ENCODE measurements around the gene HMGCS1. TPM values are rescaled to one million over a fixed set of nuclear protein-coding genes. Genes with fewer than 3 reads are reported as not detected.

Gene HMGCS1
- 1,000 to 10,000 TPM in 1 of 9 donors, 100 to 1,000 TPM in 1, 10 to 100 TPM in 7; 16.2 to 1,105 (median 40.8) TPM for total RNA-seq
- 1,000 to 10,000 TPM in 1 of 3 donors, 10 to 100 TPM in 2; 15.4 to 1,290 (median 24.5) TPM for polyA plus RNA-seq
- long read RNA-seq, donor 1, transcript HMGCS1-204 (3 exons, 708 nt), result minor isoform, 18 of 915 reads
- long read RNA-seq, donor 1, transcript HMGCS1-203 (2 exons, 950 nt), result minor isoform, 34 of 915 reads
- long read RNA-seq, donor 1, transcript HMGCS1-202 (10 exons, 3,466 nt), result major isoform, 173 of 915 reads
- long read RNA-seq, donor 1, transcript HMGCS1-201 (11 exons, 3,506 nt), result minor isoform, 105 of 915 reads
- long read RNA-seq, donor 1, partial matches to known transcripts, result 547 of 915 reads
- long read RNA-seq, donor 1, other reads (novel, unspliced or antisense), result 34 of 915 reads
- long read RNA-seq, donor 2, transcript HMGCS1-202 (10 exons, 3,466 nt), result major isoform, 123 of 736 reads
- long read RNA-seq, donor 2, transcript HMGCS1-203 (2 exons, 950 nt), result minor isoform, 39 of 736 reads
- long read RNA-seq, donor 2, transcript HMGCS1-201 (11 exons, 3,506 nt), result minor isoform, 92 of 736 reads
- long read RNA-seq, donor 2, transcript HMGCS1-204 (3 exons, 708 nt), result minor isoform, 27 of 736 reads
- long read RNA-seq, donor 2, partial matches to known transcripts, result 439 of 736 reads
- long read RNA-seq, donor 2, other reads (novel, unspliced or antisense), result 11 of 736 reads
- long read RNA-seq, donor 3, transcript HMGCS1-202 (10 exons, 3,466 nt), result major isoform, 158 of 2,046 reads
- long read RNA-seq, donor 3, transcript HMGCS1-201 (11 exons, 3,506 nt), result minor isoform, 127 of 2,046 reads
- long read RNA-seq, donor 3, transcript HMGCS1-203 (2 exons, 950 nt), result minor isoform, 20 of 2,046 reads
- long read RNA-seq, donor 3, transcript HMGCS1-204 (3 exons, 708 nt), result minor isoform, 5 of 2,046 reads
- long read RNA-seq, donor 3, partial matches to known transcripts, result 1,698 of 2,046 reads
- long read RNA-seq, donor 3, other reads (novel, unspliced or antisense), result 34 of 2,046 reads
- long read RNA-seq, donor 4, partial matches to known transcripts, result 0 of 7 reads
- long read RNA-seq, donor 4, other reads (novel, unspliced or antisense), result 6 of 7 reads
- long read RNA-seq, donor 5, transcript HMGCS1-202 (10 exons, 3,466 nt), result major isoform, 6 of 15 reads
- long read RNA-seq, donor 5, transcript HMGCS1-201 (11 exons, 3,506 nt), result major isoform, 6 of 15 reads
- long read RNA-seq, donor 5, partial matches to known transcripts, result 1 of 15 reads
- long read RNA-seq, donor 5, other reads (novel, unspliced or antisense), result 2 of 15 reads
- long read RNA-seq, donor 6, partial matches to known transcripts, result 1 of 5 reads
- long read RNA-seq, donor 6, other reads (novel, unspliced or antisense), result 4 of 5 reads
- long read RNA-seq, donor 7, transcript HMGCS1-203 (2 exons, 950 nt), result minor isoform, 19 of 289 reads
- long read RNA-seq, donor 7, transcript HMGCS1-202 (10 exons, 3,466 nt), result major isoform, 46 of 289 reads
- long read RNA-seq, donor 7, transcript HMGCS1-201 (11 exons, 3,506 nt), result minor isoform, 28 of 289 reads
- long read RNA-seq, donor 7, transcript HMGCS1-204 (3 exons, 708 nt), result minor isoform, 16 of 289 reads
- long read RNA-seq, donor 7, partial matches to known transcripts, result 166 of 289 reads
- long read RNA-seq, donor 7, other reads (novel, unspliced or antisense), result 12 of 289 reads
- long read RNA-seq, donor 8, transcript HMGCS1-203 (2 exons, 950 nt), result minor isoform, 45 of 846 reads
- long read RNA-seq, donor 8, transcript HMGCS1-204 (3 exons, 708 nt), result minor isoform, 19 of 846 reads
- long read RNA-seq, donor 8, transcript HMGCS1-201 (11 exons, 3,506 nt), result minor isoform, 142 of 846 reads
- long read RNA-seq, donor 8, transcript HMGCS1-202 (10 exons, 3,466 nt), result major isoform, 233 of 846 reads
- long read RNA-seq, donor 8, partial matches to known transcripts, result 356 of 846 reads
- long read RNA-seq, donor 8, other reads (novel, unspliced or antisense), result 48 of 846 reads
- long read RNA-seq, donor 9, transcript HMGCS1-201 (11 exons, 3,506 nt), result minor isoform, 86 of 2,574 reads
- long read RNA-seq, donor 9, transcript HMGCS1-203 (2 exons, 950 nt), result minor isoform, 45 of 2,574 reads
- long read RNA-seq, donor 9, transcript HMGCS1-202 (10 exons, 3,466 nt), result major isoform, 127 of 2,574 reads
- long read RNA-seq, donor 9, transcript HMGCS1-204 (3 exons, 708 nt), result minor isoform, 31 of 2,574 reads
- long read RNA-seq, donor 9, partial matches to known transcripts, result 2,217 of 2,574 reads
- long read RNA-seq, donor 9, other reads (novel, unspliced or antisense), result 59 of 2,574 reads
- long read RNA-seq, donor 10, transcript HMGCS1-203 (2 exons, 950 nt), result minor isoform, 12 of 258 reads
- long read RNA-seq, donor 10, transcript HMGCS1-204 (3 exons, 708 nt), result minor isoform, 9 of 258 reads
- long read RNA-seq, donor 10, transcript HMGCS1-201 (11 exons, 3,506 nt), result minor isoform, 35 of 258 reads
- long read RNA-seq, donor 10, transcript HMGCS1-202 (10 exons, 3,466 nt), result major isoform, 51 of 258 reads
- long read RNA-seq, donor 10, partial matches to known transcripts, result 148 of 258 reads
- long read RNA-seq, donor 10, other reads (novel, unspliced or antisense), result 0 of 258 reads

DNA sequence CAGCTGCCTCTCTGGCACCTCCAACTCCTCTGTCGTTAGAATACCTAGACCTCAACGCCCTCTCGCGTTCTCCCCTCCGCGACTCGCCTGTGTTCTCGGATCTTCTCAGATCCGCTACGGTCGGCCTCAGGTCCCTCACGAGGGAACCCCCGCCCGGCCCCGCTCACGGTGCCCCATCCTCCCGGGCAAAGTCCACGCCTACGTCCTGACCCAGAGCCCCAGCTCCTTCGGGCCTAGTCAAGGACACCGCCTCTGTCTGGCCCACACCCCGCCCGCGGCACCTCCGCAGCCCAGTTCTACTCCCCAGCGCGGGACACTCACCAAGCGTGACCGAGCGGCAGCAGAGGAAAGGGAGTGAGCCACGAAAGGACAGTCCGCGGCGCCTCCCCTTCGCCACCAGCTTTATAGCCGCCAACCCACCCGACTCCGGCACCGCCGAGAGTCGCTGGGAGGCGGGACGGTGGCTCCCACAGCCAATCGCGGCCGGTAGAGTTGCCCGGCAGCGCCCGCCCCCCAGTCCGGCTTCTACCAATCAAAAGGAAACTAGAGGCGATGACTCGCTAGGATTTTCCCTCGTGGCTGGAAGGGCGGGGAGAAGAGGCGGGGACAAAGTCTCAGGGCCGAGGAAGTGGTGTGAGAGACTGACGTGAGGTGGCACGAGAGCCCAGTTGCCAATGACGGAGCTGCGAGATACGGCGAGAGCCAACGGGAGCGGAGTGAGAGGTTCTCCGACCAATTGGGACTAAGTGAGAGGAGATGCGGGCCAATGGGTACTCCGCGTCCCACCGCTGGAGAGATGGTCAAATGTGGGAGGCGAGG is at the start of gene HMGCS1:
HMGCS1 (minus strand) TSS at position 378 of the 819 bp plus-strand sequence. CDS start 14,447 bp downstream, outside the sequence.
- intact Hi-C loops (cut with DNase I), result loop anchor here in 1 of 2 donors (10.0 kb wide), 1 partner anchor 172 kb away; the partner anchor contains the start of gene TMEM267
- WGBS, 4 donors, result 0 to 1% (median 0%) methylated on average over 32 to 70 of the region's 70 CpGs
- no peaks in the 10 kb centered on the region for H3K9me3 ChIP-seq (replicated peaks in 1 of 3)
- peak within 1 kb of the TSS; percentile 86 to 96 (median 92) for H3K27ac ChIP-seq
- DNase-seq, result peak; percentile 99 to 100 (median 99)
- TF ChIP-seq POLR2A (IDR thresholded peaks at IDR 0.05) (peak; percentile 98), CTCF (IDR thresholded peaks at IDR 0.05) (no peak)
- H3K4me3 ChIP-seq, result peak within 1 kb of the TSS; percentile 69 to 99 (median 82)
- H3K27me3 ChIP-seq, result no peaks in the 10 kb centered on the region
- peaks cover 7 to 46% of the 10 kb centered on the region in 2 donors for H3K4me1 ChIP-seq (replicated peaks in 1 of 2)
- no peaks in the 10 kb centered on the region for H3K36me3 ChIP-seq (replicated peaks in 1 of 2)

- TF ChIP-seq POLR2A (IDR thresholded peaks at IDR 0.05) (no peak), CTCF (IDR thresholded peaks at IDR 0.05) (no peak)
- intact Hi-C loops (cut with DNase I), result no loop called here
- Histone ChIP-seq H3K9me3 (replicated peaks in 1 of 3) (peaks cover 0 to 5% (median 0%) of the 10 kb centered on the region in 3 donors), H3K27me3 (no peaks in the 10 kb centered on the region), H3K4me1 (replicated peaks in 1 of 2) (no peaks in the 10 kb centered on the region), H3K27ac (no peak overlapping the region), H3K4me3 (no peak overlapping the region), H3K36me3 (replicated peaks in 1 of 2) (no peaks in the 10 kb centered on the region)
- DNase-seq, result no peak
These were observed 45.5 kb upstream of the HMGCS1 start for GRCh38 chr5:43358726-43359125.

Data from adrenal gland (tissue), 19 donors.